A549 (cell line): ENCODE results near the gene ATG4A. TPM values are rescaled to one million over a fixed set of nuclear protein-coding genes. Genes with fewer than 3 reads are reported as not detected.

Source experiments
- ATAC-seq, 2 experiments: fragments of 200-7000 bp in 1 of 2; fragments of >200 bp in 1 of 2; cut with Nextera tagmentation in 1 of 2; cut with Tn5 transposase in 1 of 2; 3 replicates each; pipeline versions ENCODE4 v1.8.0 to v1.9.1; 2018 to 2020; ENCODE audit warnings: mild to moderate bottlenecking in 1 of 2, moderate library complexity in 1 of 2
- CTCF ChIA-PET: fragments of 300-600 bp; sonication (Branson Sonifier 250); formaldehyde crosslinking; extraction: SDS; loops from one replicate; lab custom pipeline; 2021; ENCODE audit warnings: antibody characterized with exemption, inconsistent platforms; lab: Yijun Ruan, JAX
- POLR2A ChIA-PET: fragments of 350-600 bp; formaldehyde crosslinking; extraction: SDS; loops from one replicate; lab custom pipeline; 2021; ENCODE audit warnings: antibody characterized with exemption, inconsistent platforms; lab: Yijun Ruan, JAX
- DNase-seq, 2 experiments: peaks; one replicate each; pipeline versions ENCODE4 v3.0.0 to v3.0.0-alpha.2; 2011 to 2016; ENCODE audit warnings: low read depth in 1 of 2, low spot score in 1 of 2
- FAIRE-seq: peaks from 2 replicates; lab custom pipeline; 2011; peaks lifted over from hg19 to GRCh38; lab: Jason Lieb, UNC
- H3K27ac ChIP-seq, 2 experiments: fragments of >200 bp; sonication (Bioruptor Twin); formaldehyde crosslinking; 3 replicates each; pipeline ENCODE4 v1.5.1; 2016 to 2017
- H3K4me1 ChIP-seq: fragments of >200 bp; sonication (Bioruptor Twin); formaldehyde crosslinking; 3 replicates; pipeline ENCODE4 v1.6.1; 2016
- H3K4me2 ChIP-seq: fragments of >200 bp; sonication (Bioruptor Twin); formaldehyde crosslinking; 3 replicates; pipeline ENCODE4 v1.6.1; 2016
- H3K4me3 ChIP-seq: fragments of >200 bp; sonication (Bioruptor Twin); formaldehyde crosslinking; 3 replicates; pipeline ENCODE4 v1.5.1; 2016
- H3K9me3 ChIP-seq: fragments of >200 bp; sonication (Bioruptor Twin); formaldehyde crosslinking; 3 replicates; pipeline ENCODE4 v1.6.1; 2016
- CBX2 ChIP-seq: fragments of 200-600 bp; sonication (generic); IDR thresholded peaks from 2 replicates; pipeline ENCODE4 v1.6.1; 2016; ENCODE audit warnings: low read depth, mild to moderate bottlenecking, borderline replicate concordance
- EHF ChIP-seq: fragments of 250-450 bp; sonication (Bioruptor Pico); IDR thresholded peaks from 2 replicates; pipeline ENCODE4 v1.5.0; 2020; ENCODE audit warnings: mild to moderate bottlenecking
- EHMT2 ChIP-seq: fragments of 200-600 bp; sonication (generic); IDR thresholded peaks from 2 replicates; pipeline ENCODE4 v1.6.1; 2016; ENCODE audit warnings: antibody characterized with exemption, low read depth, mild to moderate bottlenecking, moderate library complexity
- ELK1 ChIP-seq: fragments of 150-350 bp; IDR thresholded peaks from 2 replicates; pipeline ENCODE4 v1.6.1; 2014; ENCODE audit warnings: low read depth, mild to moderate bottlenecking, low read length
- FOSB ChIP-seq: fragments of 250-450 bp; sonication (Bioruptor Pico); IDR thresholded peaks from 2 replicates; pipeline ENCODE4 v1.5.0; 2020; ENCODE audit warnings: mild to moderate bottlenecking, moderate library complexity
- HOXA7 ChIP-seq: fragments of 250-450 bp; sonication (Bioruptor Pico); IDR thresholded peaks from 2 replicates; pipeline ENCODE4 v1.5.0; 2020; ENCODE audit warnings: mild to moderate bottlenecking, moderate library complexity
- HOXB5 ChIP-seq: fragments of 250-450 bp; sonication (Bioruptor Pico); IDR thresholded peaks from 2 replicates; pipeline ENCODE4 v1.5.0; 2020; ENCODE audit warnings: mild to moderate bottlenecking, moderate library complexity
- JUN ChIP-seq, 2 experiments: fragments of >200 bp; sonication (Bioruptor Twin); formaldehyde crosslinking; IDR thresholded peaks; 2 replicates in 1 of 2; 3 replicates in 1 of 2; pipeline ENCODE4 v1.6.1; 2016 to 2017
- JUNB ChIP-seq: fragments of >200 bp; sonication (Bioruptor Twin); formaldehyde crosslinking; IDR thresholded peaks from 2 replicates; pipeline ENCODE4 v1.6.1; 2016
- MAFK ChIP-seq: fragments of 450-650 bp; IDR thresholded peaks from 2 replicates; pipeline ENCODE4 v1.6.1; 2014; ENCODE audit not compliant: partially characterized antibody
- MAZ ChIP-seq: fragments of 150-350 bp; IDR thresholded peaks from 2 replicates; pipeline ENCODE4 v1.6.1; 2014; ENCODE audit warnings: antibody characterized with exemption, low read depth, low read length, borderline replicate concordance
- NPAS2 ChIP-seq: fragments of 250-450 bp; sonication (Bioruptor Pico); IDR thresholded peaks from 2 replicates; pipeline ENCODE4 v1.8.0; 2022; ENCODE audit warnings: mild to moderate bottlenecking, moderate library complexity, borderline replicate concordance
- RAD21 ChIP-seq, 2 experiments: fragments of >200 bp in 1 of 2; sonication (Bioruptor Twin) in 1 of 2; formaldehyde crosslinking in 1 of 2; IDR thresholded peaks in 1 of 2; conservative IDR thresholded peaks in 1 of 2; 2 replicates in 1 of 2; 3 replicates in 1 of 2; pipeline ENCODE4 v1.6.1; 2012 to 2018; ENCODE audit warnings: inconsistent platforms in 1 of 2
- RARB ChIP-seq: fragments of 250-450 bp; sonication (Bioruptor Pico); IDR thresholded peaks from 2 replicates; pipeline ENCODE4 v1.8.0; 2021; ENCODE audit warnings: mild to moderate bottlenecking, moderate library complexity
- RNF2 ChIP-seq: fragments of 200-600 bp; sonication (generic); IDR thresholded peaks from 2 replicates; pipeline ENCODE4 v1.6.1; 2016; ENCODE audit warnings: low read depth, mild to moderate bottlenecking, antibody characterized with exemption, moderate library complexity, borderline replicate concordance
- SMC3 ChIP-seq: fragments of >200 bp; sonication (Bioruptor Twin); formaldehyde crosslinking; IDR thresholded peaks from 3 replicates; pipeline ENCODE4 v1.6.1; 2018; ENCODE audit warnings: inconsistent platforms
- ZFP36 ChIP-seq: fragments of 450-650 bp; IDR thresholded peaks from 2 replicates; pipeline ENCODE4 v1.6.1; 2014; ENCODE audit warnings: borderline replicate concordance; ENCODE audit not compliant: partially characterized antibody
- ZNF302 ChIP-seq: fragments of 250-450 bp; sonication (Bioruptor Pico); IDR thresholded peaks from 2 replicates; pipeline ENCODE4 v1.9.0; 2021; ENCODE audit warnings: inconsistent platforms, mild to moderate bottlenecking, moderate library complexity
- WGBS: methylation state at CpG from one replicate; pipeline ENCODE4 v1.1.6; 2017; ENCODE audit errors: missing lambda C conversion rate; 5-methylcytosine and 5-hydroxymethylcytosine counted together
- polyA plus RNA-seq, 4 experiments: library from polyadenylated mRNA; depleted of rRNA in 3 of 4; stranded (reverse); fragments of >200 nt; fragmentation: RNase III in 1 of 4; extraction: RNeasy Plus Mini Kit Qiagen cat#74134 plus additional on column Dnase treatment in 1 of 4; gene quantifications; 2 replicates in 3 of 4; 3 replicates in 1 of 4; pipeline ENCODE4 v1.2.3, GENCODE V29; 2011 to 2017
- TF ChIP-seq, protein P1 (sequence below): fragments of 250-450 bp; sonication (Bioruptor Pico); IDR thresholded peaks from 2 replicates; pipeline ENCODE4 v1.5.0; 2021; ENCODE audit warnings: mild to moderate bottlenecking, moderate library complexity, borderline replicate concordance
- TF ChIP-seq, protein P2 (sequence below): IDR thresholded peaks from 2 replicates; pipeline ENCODE4 v1.6.1; 2012; ENCODE audit warnings: low read depth, borderline replicate concordance
- TF ChIP-seq, protein P3 (sequence below): fragments of 250-450 bp; sonication (Bioruptor Pico); IDR thresholded peaks from 2 replicates; pipeline ENCODE4 v1.5.0; 2020; ENCODE audit warnings: low read depth, mild to moderate bottlenecking, moderate library complexity

ATG4A gene
- polyA plus RNA-seq, 2 of the 4 experiments (the other 2 are of a cell fraction): 6.7 to 14.3 TPM

DNA sequence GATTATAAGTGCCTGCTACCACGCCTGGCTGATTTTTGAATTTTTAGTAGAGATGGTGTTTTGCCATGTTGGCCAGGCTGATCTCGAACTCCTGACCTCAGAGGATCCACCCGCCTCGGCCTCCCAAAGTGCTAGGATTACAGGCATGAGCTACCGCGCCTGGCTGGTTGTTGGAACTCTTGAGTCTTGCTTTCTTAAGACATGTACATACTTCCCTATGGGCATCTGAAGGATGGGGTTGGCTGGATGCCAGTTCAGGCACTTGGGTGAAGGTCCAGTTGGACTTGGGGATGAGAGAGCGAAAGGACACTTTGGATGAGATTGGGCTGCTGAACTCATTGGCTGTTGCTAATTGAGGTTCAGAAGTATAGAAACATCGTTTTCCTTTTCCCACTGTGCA is 40.5 kb downstream of the ATG4A start:
- no peak for TF ChIP-seq MAZ
- no peak for TF ChIP-seq CBX2
- TF ChIP-seq, all 56 proteins: peak for 0
- no peak overlapping the region for H3K27ac ChIP-seq
- WGBS: 95% methylated on average over 8 of the region's 8 CpGs
- FAIRE-seq (no peak), ATAC-seq (no peak), DNase-seq (no peak)
- no peak overlapping the region for H3K4me2 ChIP-seq
- ChIA-PET POLR2A (no interaction called here), CTCF (no interaction called here)
- H3K4me3 ChIP-seq: no peak overlapping the region
- no peaks in the 10 kb centered on the region for H3K9me3 ChIP-seq
- H3K4me1 ChIP-seq: no peaks in the 10 kb centered on the region

DNA sequence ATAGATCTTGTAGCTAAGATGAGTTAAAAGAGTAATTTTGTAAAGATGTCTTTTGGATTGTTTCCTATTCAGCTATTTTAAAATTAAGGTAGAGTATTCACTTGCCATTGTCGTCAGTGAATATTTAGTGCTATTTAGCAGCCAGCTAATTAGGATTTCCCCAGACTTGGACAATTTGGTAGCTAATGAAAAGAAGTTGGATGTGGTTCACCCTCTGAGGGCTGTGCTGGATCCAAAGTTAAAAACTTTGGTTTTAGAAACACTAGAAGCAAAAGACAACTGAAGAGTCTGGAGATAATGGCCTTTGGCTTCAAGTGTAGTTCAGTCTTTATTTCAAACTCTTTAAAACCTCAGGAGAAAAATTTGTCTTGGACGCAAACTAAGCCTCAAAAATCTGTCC is 41.3 kb downstream of the ATG4A start:
- Histone ChIP-seq H3K27ac (no peak overlapping the region), H3K9me3 (no peaks in the 10 kb centered on the region), H3K4me1 (no peaks in the 10 kb centered on the region), H3K4me3 (no peak overlapping the region), H3K4me2 (no peak overlapping the region)
- ChIA-PET CTCF (no interaction called here), POLR2A (no interaction called here)
- FAIRE-seq: no peak
- no peak for DNase-seq
- WGBS: 93% methylated on average over 2 of the region's 2 CpGs
- TF ChIP-seq RARB (CRISPR knock-in tag) (no peak), ZFP36 (no peak), RNF2 (no peak), EHF (CRISPR knock-in tag) (no peak), NPAS2 (CRISPR knock-in tag) (no peak), MAFK (no peak), ZNF302 (CRISPR knock-in tag) (no peak), ELK1 (no peak), HOXB5 (CRISPR knock-in tag) (no peak), JUNB (no peak), CBX2 (no peak), EHMT2 (no peak), SMC3 (no peak)
- TF ChIP-seq, protein P1, sequence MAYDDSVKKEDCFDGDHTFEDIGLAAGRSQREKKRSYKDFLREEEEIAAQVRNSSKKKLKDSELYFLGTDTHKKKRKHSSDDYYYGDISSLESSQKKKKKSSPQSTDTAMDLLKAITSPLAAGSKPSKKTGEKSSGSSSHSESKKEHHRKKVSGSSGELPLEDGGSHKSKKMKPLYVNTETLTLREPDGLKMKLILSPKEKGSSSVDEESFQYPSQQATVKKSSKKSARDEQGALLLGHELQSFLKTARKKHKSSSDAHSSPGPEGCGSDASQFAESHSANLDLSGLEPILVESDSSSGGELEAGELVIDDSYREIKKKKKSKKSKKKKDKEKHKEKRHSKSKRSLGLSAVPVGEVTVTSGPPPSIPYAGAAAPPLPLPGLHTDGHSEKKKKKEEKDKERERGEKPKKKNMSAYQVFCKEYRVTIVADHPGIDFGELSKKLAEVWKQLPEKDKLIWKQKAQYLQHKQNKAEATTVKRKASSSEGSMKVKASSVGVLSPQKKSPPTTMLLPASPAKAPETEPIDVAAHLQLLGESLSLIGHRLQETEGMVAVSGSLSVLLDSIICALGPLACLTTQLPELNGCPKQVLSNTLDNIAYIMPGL (CRISPR knock-in tag): no peak
- TF ChIP-seq, protein P2, sequence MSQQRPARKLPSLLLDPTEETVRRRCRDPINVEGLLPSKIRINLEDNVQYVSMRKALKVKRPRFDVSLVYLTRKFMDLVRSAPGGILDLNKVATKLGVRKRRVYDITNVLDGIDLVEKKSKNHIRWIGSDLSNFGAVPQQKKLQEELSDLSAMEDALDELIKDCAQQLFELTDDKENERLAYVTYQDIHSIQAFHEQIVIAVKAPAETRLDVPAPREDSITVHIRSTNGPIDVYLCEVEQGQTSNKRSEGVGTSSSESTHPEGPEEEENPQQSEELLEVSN: no peak
- TF ChIP-seq, protein P3, sequence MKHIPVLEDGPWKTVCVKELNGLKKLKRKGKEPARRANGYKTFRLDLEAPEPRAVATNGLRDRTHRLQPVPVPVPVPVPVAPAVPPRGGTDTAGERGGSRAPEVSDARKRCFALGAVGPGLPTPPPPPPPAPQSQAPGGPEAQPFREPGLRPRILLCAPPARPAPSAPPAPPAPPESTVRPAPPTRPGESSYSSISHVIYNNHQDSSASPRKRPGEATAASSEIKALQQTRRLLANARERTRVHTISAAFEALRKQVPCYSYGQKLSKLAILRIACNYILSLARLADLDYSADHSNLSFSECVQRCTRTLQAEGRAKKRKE (CRISPR knock-in tag): no peak
- ATAC-seq: no peak

DNA sequence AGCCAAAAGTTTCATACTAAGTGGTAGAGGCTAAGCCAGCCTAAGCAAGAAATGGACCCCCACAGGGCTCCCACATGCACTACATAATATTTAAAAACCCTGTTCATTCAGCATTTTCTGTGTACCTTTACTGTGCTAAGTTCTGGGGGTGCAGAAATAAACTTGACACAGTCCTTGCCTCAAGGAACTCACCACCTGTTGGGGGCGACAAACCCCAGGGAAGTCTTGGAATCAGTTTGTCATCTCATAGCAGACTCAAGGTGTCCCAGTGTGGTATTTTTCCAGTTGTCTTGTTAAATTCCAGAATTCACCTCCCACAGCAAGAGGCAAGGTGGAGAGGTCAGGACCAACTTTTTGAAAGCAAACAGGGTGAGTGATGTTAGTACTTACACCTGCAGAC is 43.1 kb downstream of the ATG4A start:
- no peak overlapping the region for H3K27ac ChIP-seq
- ATAC-seq: no peak
- WGBS: 93% methylated on average over 1 of the region's 1 CpG
- ChIA-PET POLR2A (no interaction called here), CTCF (no interaction called here)
- H3K4me2 ChIP-seq: no peak overlapping the region
- no peak for TF ChIP-seq JUN (IDR thresholded peaks at IDR 0.05)
- TF ChIP-seq RAD21 (conservative IDR thresholded peaks at IDR 0.05 in 1 of 2, IDR thresholded peaks at IDR 0.05 in 1 of 2): peak in 1 of 2 experiments; percentile 22; a peak in 1 of 5 replicates
- no peak for TF ChIP-seq HOXA7 (CRISPR knock-in tag)
- TF ChIP-seq, protein P2: no peak
- TF ChIP-seq FOSB: no peak
- H3K4me1 ChIP-seq: no peaks in the 10 kb centered on the region
- no peak overlapping the region for H3K4me3 ChIP-seq
- H3K9me3 ChIP-seq: no peaks in the 10 kb centered on the region
- no peak for FAIRE-seq
- no peak for DNase-seq
